ENCODE data around the gene POFUT1. TPM values are rescaled to one million over a fixed set of nuclear protein-coding genes. Genes with fewer than 3 reads are reported as not detected.

The POFUT1 gene
- total and polyA plus RNA-seq, 9 of the 15 experiments (the other 6 are each of a cell fraction or from before 2014, with no cell fraction given): 3.5 to 44.7 (median 23.5) TPM

- TF ChIP-seq BCLAF1 (IDR thresholded peaks at IDR 0.05; ENCODE audit: borderline replicate concordance in 1 of 2, control insufficient read depth in 1 of 2, low read depth in 2 of 2, low read length in 1 of 2) (no peak), MAFG (tag; conservative IDR thresholded peaks at IDR 0.05) (peak; percentile 94), RNF219 (CRISPR knock-in tag; IDR thresholded peaks at IDR 0.05) (no peak), RBBP5 (IDR thresholded peaks at IDR 0.05; ENCODE audit: borderline replicate concordance, insufficient read depth, low read length, poor library complexity, severe bottlenecking) (no peak), STAT6 (CRISPR knock-in tag; IDR thresholded peaks at IDR 0.05) (no peak), CHD4 (IDR thresholded peaks at IDR 0.05; ENCODE audit: insufficient read depth, insufficient replicate concordance, low read depth, low read length, poor library complexity, severe bottlenecking) (no peak), ZBTB11 (CRISPR knock-in tag; IDR thresholded peaks at IDR 0.05) (no peak), ZNF655 (CRISPR knock-in tag; IDR thresholded peaks at IDR 0.05) (no peak), SRSF9 (IDR thresholded peaks at IDR 0.05; ENCODE audit: borderline replicate concordance, low read depth, low read length) (no peak), TBL1XR1 (IDR thresholded peaks at IDR 0.05; ENCODE audit: low read length in 2 of 2) (no peak), SIX5 (IDR thresholded peaks at IDR 0.05; ENCODE audit: borderline replicate concordance in 1 of 2, insufficient read depth in 1 of 2, low read depth in 1 of 2, low read length in 2 of 2) (no peak), ZNF143 (CRISPR knock-in tag; IDR thresholded peaks at IDR 0.05) (no peak), MAFK (IDR thresholded peaks at IDR 0.05; ENCODE audit: low read length) (peak; percentile 98)
Observed at GRCh38 chr20:32231847-32232246, 24.2 kb downstream of the POFUT1 start (continued).

Measured in K562 (cell line).